Transverse colon (tissue), 4 donors: ENCODE measurements around the gene ARHGAP30.

Experiments used
- EP300 ChIP-seq: sonication (generic); formaldehyde crosslinking; IDR thresholded peaks from one replicate; pipeline ENCODE4 v1.6.1; 2017; ENCODE audit warnings: antibody characterized with exemption, low read depth
- POLR2A ChIP-seq: fragments of 450-650 bp; IDR thresholded peaks from one replicate; pipeline ENCODE4 v1.6.1; 2016; ENCODE audit warnings: antibody characterized with exemption, mild to moderate bottlenecking, moderate library complexity
- POLR2AphosphoS5 ChIP-seq, 3 donors: sonication (generic); formaldehyde crosslinking; IDR thresholded peaks; one replicate each; pipeline ENCODE4 v1.6.1; 2016; ENCODE audit warnings: antibody characterized with exemption in 3 of 3
- TF ChIP-seq, protein P1 (sequence below), 5 experiments: fragments of 200-600 bp in 3 of 5; fragments of 450-650 bp in 2 of 5; sonication (generic) in 3 of 5; IDR thresholded peaks; 1 replicate in 2 of 5; 2 replicates in 3 of 5; pipeline ENCODE4 v1.5.1; 2016 to 2017; ENCODE audit warnings: antibody characterized with exemption in 5 of 5, inconsistent platforms in 3 of 5, mild to moderate bottlenecking in 2 of 5, moderate library complexity in 1 of 5

DNA sequence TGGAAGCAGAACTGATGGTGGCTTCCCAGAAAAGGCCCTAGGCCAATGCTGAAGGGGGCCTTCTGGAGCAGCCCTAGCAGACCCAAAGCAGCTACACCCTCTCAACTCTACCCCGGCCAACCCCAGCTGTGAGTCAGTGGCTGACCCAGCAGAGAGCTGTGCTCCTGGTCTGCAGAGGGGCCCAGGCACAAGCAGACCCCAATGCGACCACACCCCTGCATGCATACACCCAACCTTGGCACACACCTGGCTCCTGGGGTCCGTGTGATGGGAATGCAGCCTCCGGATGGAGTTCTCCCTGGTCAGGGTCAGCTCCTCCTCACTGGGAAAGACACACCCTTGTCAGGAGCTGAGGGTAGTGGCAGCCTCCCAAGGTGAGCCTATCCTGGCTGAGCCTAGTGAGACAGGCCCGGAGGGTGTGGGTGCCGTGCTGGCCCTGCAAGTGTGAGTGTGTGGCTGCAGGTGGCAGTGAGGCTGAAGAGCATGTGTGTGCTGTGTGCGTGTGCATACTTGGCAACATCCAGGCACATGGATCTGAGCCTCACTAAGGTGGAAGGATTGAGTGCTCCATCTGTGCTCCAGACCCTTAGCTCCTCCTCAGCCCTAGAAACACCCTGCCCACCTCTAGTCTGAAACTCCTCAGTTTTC, 3.9 kb upstream of the ARHGAP30 start:
- TF ChIP-seq, protein P1, sequence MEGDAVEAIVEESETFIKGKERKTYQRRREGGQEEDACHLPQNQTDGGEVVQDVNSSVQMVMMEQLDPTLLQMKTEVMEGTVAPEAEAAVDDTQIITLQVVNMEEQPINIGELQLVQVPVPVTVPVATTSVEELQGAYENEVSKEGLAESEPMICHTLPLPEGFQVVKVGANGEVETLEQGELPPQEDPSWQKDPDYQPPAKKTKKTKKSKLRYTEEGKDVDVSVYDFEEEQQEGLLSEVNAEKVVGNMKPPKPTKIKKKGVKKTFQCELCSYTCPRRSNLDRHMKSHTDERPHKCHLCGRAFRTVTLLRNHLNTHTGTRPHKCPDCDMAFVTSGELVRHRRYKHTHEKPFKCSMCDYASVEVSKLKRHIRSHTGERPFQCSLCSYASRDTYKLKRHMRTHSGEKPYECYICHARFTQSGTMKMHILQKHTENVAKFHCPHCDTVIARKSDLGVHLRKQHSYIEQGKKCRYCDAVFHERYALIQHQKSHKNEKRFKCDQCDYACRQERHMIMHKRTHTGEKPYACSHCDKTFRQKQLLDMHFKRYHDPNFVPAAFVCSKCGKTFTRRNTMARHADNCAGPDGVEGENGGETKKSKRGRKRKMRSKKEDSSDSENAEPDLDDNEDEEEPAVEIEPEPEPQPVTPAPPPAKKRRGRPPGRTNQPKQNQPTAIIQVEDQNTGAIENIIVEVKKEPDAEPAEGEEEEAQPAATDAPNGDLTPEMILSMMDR (IDR thresholded peaks at IDR 0.05), result peak in 1 of 5 experiments; percentile 13
- TF ChIP-seq POLR2A (no peak), POLR2AphosphoS5 (IDR thresholded peaks at IDR 0.05) (no peak), EP300 (no peak)
